HG03066 (cell line): ENCODE data around the gene PLRG1.
A peak's percentile ranks its signal among the peaks of the same experiment; 100 is the strongest.
"Not testable (repeated sequence)": the region's sequence is repeated elsewhere in the genome, so short reads cannot be mapped to it uniquely, and the experiment has no call there.

Experiments used
- ATAC-seq: cut with Tn5 transposase; IDR thresholded peaks from one replicate; pipeline ENCODE4 v1.9.1; 2021; ENCODE audit warnings: low read depth; ENCODE audit not compliant: unreplicated experiment

The PLRG1 gene

GRCh38 chr4:154549894-154550790 is at the start of gene PLRG1:
TSS of gene PLRG1 (minus strand) at chr4:154550400. CDS start at chr4:154550308, 92 bp downstream.
- ATAC-seq, result peak; percentile 94

DNA sequence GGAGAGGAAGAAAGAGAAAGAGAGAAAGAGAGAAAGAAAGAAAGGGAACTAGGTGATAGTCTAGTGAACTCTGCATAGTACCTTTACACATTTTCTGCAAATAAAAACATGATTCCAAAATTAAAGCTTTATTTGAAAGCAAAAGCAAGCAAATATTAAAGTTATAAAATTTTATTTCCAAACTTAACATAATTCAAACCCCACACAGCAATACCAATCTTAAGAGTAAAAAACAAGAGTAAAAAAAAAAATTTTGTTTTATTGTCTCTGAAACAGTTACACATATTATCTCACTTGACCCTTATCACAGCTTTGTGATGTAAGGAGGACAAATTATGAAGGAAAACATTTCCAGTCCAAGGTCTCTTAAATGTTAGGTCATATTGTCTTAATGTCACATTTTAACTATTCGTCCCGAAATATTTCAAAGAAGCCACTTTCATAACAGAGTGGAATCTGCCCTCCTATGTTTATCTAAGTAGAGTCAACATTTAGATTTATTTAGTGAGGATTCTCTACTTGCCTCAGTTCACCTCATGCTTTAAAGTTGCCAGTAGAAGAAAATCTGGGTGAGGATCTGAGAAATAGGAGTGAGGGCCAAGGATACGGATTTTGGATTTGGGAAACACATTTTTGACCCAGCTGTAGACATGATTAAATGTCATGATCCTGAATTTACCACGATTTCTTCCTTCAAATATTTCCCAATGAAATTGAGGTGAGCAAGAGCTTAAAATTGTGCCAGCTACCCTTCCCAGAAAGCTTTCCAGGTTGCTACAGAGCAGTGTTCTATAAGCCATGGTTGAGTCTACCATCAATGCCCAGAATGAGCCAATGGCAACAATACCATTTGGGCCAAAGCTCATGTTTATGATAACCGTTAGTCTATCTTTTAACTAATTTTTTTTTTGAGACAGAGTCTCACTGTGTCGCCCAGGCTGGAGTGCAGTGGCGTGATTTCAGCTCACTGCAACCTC is 47.9 kb upstream of the PLRG1 start:
- no peak for ATAC-seq

GRCh38 chr4:154597281-154597680 is 47.1 kb upstream of the PLRG1 start:
- not testable (repeated sequence) for ATAC-seq

DNA sequence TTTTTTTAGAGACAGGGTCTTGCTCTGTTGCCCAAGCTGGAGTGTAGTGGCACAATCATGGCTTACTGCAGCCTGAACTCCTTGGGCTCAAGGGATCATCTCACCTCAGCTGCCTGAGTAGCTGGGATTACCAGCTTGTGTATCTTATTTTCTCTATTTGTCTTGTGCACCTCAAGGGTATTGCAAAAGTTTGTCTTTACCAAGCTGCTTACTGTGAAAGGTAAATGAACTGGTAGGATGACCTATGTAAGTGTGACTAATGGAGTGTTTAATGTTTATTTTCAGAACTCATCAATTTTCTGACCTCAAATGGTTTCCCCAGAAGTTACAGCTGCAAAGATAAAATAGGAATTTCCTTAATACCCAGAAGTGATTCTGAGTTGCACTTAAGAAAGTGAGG is 45.6 kb upstream of the PLRG1 start:
- ATAC-seq, result no peak

DNA sequence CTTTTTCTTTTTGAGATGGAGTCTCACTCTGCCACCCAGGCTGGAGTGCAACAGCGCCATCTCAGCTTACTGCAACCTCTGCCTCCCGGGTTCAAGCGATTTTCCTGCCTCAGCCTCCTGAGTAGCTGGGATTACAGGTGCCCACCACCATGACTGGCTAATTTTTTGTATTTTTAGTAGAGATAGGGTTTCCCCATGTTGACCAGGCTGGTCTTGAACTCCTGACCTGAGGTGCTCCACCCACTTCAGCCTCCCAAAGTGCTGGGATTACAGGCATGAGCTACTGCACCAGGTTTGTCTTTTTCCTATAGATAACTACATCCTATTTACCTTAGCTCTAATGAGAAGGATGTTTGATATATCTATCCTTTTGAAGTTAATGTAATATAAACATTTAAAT is 44.1 kb upstream of the PLRG1 start:
- not testable (repeated sequence) for ATAC-seq

DNA sequence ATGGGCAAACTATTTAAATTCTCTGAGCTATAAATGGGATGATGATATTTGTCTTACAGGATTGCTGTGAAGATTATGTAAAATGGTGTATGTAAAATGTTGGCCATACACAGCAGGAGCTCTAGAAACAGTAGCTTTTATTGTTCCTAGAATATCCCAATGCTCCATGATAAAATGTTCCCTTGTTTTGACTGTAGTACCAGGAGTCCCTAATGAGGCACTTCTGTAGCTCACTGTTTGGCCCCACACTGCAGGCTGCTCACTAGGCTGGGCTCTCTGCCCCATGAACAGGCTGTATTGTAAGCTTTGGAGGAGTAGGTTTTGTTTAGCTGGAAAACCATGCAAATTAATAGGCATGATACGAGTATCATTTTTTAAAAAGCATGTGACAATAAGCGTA is 43.7 kb upstream of the PLRG1 start:
- ATAC-seq, result no peak

GRCh38 chr4:154591890-154592289 is 41.7 kb upstream of the PLRG1 start:
- ATAC-seq, result no peak

DNA sequence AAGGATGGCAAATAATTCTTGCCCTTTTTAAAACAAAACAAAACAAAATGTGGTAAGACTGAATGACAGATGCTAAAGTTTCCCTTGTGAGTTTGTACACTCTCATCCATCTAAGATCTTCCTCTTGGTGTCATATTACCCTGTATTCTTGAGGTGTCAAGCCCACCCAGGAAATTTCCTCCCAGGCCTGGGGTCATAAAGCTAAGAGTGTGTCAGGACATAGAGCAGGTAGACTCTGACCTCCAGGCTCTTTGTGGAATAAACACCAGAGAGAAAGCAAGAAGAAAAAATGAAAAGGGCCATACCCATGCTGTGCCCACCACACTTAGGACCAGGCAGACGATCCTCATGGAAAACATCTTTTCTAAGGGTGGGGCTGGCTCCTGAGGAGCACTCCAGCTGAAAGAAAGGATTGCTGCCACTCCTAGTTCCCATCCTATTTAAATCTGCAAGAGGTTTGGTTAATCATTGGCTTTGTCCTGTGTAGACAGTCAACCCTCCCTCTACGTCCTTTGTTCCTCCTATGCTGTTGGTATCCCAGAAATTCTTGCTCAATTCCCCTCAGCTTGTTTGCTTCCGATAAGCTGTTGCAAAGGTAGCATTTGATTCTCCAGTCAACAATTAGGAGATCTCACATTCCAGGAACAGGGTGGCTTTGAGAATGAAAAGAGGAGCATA is 40.3 kb upstream of the PLRG1 start, which contains the start of gene FGA:
Gene FGA, minus strand, starts transcription at position 414 of the 678 bp plus-strand sequence. Its CDS starts 55 bp downstream, at position 359.
- ATAC-seq, result no peak

DNA sequence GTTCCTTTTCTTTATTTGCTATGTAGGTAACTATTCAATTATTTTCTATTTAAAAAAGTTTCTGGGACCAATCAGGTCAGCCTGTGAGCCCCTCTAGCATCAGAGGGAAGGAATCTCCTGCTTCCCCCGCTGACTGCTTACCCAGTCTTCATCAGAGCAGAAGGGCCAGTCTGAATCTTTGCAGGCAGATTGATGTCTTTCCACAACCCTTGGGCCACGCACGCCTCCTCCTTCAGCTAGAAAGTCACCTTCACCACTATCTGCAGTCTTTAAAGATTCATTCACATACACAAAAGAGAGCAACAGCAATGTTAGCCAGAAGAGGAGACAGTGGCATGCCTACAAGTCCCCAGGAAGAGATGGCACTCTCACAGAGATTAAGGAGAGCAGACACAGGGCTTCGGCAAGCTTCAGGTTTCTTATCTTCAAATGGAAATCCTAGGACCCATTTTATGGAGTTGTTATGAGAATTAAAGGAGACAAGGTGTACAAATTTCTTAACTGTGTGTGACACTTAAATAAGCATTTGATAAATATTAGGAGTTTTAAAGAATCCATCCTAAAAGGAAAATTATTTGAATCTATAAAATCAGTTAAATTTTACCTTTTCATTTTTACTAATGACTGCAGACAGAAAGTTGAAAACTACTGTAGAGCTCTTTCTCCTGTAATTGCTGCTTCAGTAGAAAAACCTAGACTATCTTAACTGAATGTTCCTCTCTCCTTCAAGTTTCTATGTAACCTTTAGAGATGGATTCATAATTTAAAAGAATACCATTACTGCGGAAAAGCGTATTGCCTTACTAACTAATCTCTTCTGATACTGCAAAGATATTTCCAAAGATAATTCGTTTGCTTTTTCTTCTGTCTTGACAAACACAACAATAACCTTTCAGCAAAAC is 39.3 kb upstream of the PLRG1 start:
- no peak for ATAC-seq

DNA sequence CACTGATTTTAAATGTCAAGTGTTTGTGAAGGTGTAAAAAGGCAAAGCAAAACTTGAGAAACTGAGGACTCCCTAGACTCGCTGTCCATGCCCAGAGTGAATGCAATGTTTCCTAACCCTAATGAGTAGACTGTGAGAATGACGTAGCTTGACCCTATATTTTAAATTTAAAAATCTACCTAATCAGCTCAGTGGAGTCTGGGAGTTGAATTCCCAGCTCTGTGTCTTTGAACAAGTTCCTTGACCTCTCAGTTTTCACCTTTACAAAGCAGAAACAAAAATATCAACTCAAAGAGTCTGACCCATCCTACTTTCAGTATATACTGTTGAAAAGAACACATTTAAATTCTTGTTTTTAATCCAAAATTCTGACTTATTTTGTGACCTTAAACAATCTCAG is 38.0 kb upstream of the PLRG1 start:
- ATAC-seq, result no peak

GRCh38 chr4:154586296-154587033 is 36.3 kb upstream of the PLRG1 start:
- no peak for ATAC-seq

DNA sequence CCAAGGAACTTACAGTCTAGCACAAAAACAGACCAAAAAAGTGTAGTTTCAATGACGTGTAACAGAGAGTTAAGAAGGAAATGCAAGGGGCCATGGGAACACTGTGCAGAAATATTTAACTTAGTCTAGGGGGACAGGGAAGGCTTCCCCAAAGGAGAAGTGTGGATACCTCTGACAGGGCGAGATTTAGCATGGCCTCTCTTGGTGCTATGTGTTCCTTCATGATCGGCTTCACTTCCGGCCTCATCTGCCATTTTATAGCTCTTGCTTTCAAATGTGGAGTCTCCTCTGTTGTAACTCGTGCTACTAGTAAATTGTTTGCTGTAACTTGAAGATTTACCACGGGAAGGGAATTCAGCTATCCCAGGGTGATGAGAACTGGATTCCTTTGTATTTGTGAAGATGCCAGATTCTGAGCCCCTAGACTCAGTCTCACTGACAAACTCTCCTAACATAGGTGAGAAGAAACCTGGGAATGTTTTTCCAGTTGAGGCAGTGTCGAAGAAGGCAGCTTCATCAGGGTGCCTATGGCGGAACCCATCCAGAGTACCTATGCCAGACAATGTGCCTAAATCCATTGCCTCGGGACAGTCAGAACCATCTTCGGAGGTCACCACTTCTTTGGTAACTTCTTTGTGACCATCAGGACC is 35.3 kb upstream of the PLRG1 start:
- no peak for ATAC-seq

GRCh38 chr4:154584259-154584658 is 34.1 kb upstream of the PLRG1 start:
- no peak for ATAC-seq

DNA sequence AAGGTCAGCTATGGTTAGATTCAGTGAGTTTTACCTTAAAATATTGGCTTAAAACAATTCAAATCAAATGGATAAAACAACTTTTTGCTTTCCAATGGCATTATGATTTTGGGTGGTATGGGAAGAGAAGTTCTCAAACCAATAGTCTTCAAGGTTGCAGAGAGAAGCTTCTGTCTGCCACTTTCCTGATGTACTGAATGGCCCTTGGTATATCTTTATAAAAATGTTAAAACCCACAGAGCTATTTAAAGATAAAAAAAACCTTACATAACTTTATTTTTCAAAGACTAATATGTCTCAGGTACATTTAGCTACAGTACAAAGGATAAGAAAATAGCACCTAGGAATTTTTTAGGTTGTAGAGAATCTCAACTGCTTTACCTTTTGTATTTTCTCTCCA is 33.5 kb upstream of the PLRG1 start:
- no peak for ATAC-seq

DNA sequence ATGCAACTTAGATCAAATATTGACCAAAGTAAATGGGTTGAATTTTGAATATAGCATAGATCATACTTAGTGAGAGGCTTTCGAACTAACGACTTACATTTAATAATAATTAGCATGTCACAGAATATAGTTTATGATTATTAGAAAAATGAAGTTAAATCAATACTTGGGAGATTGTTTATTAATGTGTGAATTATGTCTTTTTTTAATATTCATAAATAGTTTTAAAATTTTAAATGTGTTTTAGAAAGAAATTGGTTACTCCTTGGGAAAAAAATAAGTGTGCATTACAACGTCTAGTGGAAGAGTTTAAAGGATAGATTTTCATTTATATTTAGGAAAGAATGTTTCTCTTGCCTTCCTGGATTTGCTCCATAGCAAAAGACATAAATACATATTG is 33.0 kb upstream of the PLRG1 start:
- no peak for ATAC-seq

DNA sequence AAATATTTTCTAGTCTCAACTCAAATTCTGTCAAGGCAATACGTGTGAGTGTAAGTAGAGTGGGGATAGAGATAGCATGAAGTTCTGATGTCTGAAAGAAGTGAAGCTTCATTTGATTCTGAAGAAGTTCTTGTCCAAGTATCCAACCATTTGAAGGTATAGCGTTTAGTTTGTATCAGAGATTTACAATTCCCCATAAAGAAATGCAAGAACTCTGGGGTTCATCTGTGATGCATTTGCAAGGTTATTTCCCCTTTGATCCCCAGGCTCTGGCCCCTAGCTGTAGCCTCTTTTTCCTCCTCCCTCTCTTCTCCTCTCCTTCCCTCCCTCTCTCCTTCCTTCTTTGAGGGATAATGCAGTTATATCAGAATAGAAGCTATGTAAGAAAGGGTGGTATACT is 32.5 kb upstream of the PLRG1 start:
- no peak for ATAC-seq

DNA sequence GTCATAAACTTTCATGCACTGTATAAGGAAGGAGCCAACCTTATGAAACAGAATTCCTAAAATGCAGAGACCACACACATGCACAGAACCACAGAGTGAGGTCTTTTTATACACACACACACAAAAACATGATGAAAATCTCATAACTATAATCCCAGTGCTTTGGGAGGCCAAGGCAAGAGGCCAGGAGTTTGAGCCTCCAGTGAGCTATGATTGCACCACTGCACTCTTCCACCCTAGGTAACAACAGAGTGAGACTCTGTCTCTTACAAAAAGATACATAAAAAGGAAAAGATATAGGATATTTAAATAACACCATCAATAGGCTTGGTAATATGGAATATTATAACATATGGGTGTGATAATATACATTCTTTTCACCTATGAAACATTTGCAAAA is 29.7 kb upstream of the PLRG1 start:
- no peak for ATAC-seq

- ATAC-seq, result no peak
Observed at GRCh38 chr4:154578919-154579318, 28.7 kb upstream of the PLRG1 start.
